Measurements from ENCODE around the gene BMAL2. TPM values are rescaled to one million over a fixed set of nuclear protein-coding genes. Genes with fewer than 3 reads are reported as not detected.

BMAL2 gene
- total RNA-seq, 4 donors from 2014 or later: 0.10 to 0.97 (median 0.30) TPM

- peaks cover 5 to 6% of the 10 kb centered on the region in 2 donors for H3K4me1 ChIP-seq
- H3K27me3 ChIP-seq: peaks cover 19 to 41% (median 24%) of the 10 kb centered on the region in 3 donors
- no peak for TF ChIP-seq CTCF (IDR thresholded peaks at IDR 0.05 in 4 of 5, conservative IDR thresholded peaks at IDR 0.05 in 1 of 5)
- no peak for TF ChIP-seq POLR2A (IDR thresholded peaks at IDR 0.05)
- in situ Hi-C loops (cut with MboI; ENCODE audit: low sequenced_read_pairs in 4 of 4) (no loop called here), intact Hi-C loops (cut with DNase I; ENCODE audit: low total_unique reads) (no loop called here)
- H3K4me3 ChIP-seq: no peak overlapping the region
- no peaks in the 10 kb centered on the region for H3K36me3 ChIP-seq
- H3K9me3 ChIP-seq: no peaks in the 10 kb centered on the region
- no peak overlapping the region for H3K27ac ChIP-seq
- DNase-seq (no peak), ATAC-seq (no peak)
These were observed 2.1 kb downstream of the BMAL2 start for GRCh38 chr12:27334721-27335082.

GRCh38 chr12:27335364-27336281 is 3.0 kb downstream of the BMAL2 start:
- TF ChIP-seq CTCF (IDR thresholded peaks at IDR 0.05 in 4 of 5, conservative IDR thresholded peaks at IDR 0.05 in 1 of 5) (no peak), POLR2A (IDR thresholded peaks at IDR 0.05) (no peak)
- H3K27me3 ChIP-seq: peaks cover 19 to 33% (median 24%) of the 10 kb centered on the region in 3 donors
- DNase-seq: no peak
- H3K9me3 ChIP-seq: no peaks in the 10 kb centered on the region
- H3K4me1 ChIP-seq: peaks cover 5 to 6% of the 10 kb centered on the region in 2 donors
- no peak for ATAC-seq
- H3K4me3 ChIP-seq: no peak overlapping the region
- intact Hi-C loops (cut with DNase I; ENCODE audit: low total_unique reads): no loop called here
- no peak overlapping the region for H3K27ac ChIP-seq
- in situ Hi-C loops (cut with MboI; ENCODE audit: low sequenced_read_pairs in 4 of 4): no loop called here
- H3K36me3 ChIP-seq: no peaks in the 10 kb centered on the region

DNA sequence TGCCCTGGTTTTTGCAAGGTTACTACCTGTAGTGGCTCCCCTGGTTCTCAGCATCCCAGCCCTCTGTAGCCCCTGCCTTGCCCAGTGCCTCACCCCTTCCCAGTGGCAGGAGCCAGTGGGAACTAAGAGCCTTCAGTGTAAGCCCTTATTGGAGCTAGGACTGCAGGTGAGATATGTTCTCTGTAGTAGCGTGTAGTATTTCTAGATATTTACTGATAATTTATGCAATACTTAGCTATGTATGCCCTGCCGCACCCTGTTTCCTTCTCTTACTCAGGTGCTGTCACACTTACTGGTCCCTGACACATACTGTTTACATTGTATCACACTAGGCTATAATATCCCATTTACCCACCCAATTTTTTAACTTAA is 3.6 kb downstream of the BMAL2 start:
- no peak for ATAC-seq
- no peaks in the 10 kb centered on the region for H3K9me3 ChIP-seq
- H3K4me1 ChIP-seq: peaks cover 5 to 6% of the 10 kb centered on the region in 2 donors
- no peak for TF ChIP-seq CTCF (IDR thresholded peaks at IDR 0.05 in 4 of 5, conservative IDR thresholded peaks at IDR 0.05 in 1 of 5)
- no peak for TF ChIP-seq POLR2A (IDR thresholded peaks at IDR 0.05)
- peaks cover 19 to 26% (median 24%) of the 10 kb centered on the region in 3 donors for H3K27me3 ChIP-seq
- intact Hi-C loops (cut with DNase I; ENCODE audit: low total_unique reads) (no loop called here), in situ Hi-C loops (cut with MboI; ENCODE audit: low sequenced_read_pairs in 4 of 4) (no loop called here)
- H3K36me3 ChIP-seq: no peaks in the 10 kb centered on the region
- no peak for DNase-seq
- H3K4me3 ChIP-seq: no peak overlapping the region
- H3K27ac ChIP-seq: no peak overlapping the region

DNA sequence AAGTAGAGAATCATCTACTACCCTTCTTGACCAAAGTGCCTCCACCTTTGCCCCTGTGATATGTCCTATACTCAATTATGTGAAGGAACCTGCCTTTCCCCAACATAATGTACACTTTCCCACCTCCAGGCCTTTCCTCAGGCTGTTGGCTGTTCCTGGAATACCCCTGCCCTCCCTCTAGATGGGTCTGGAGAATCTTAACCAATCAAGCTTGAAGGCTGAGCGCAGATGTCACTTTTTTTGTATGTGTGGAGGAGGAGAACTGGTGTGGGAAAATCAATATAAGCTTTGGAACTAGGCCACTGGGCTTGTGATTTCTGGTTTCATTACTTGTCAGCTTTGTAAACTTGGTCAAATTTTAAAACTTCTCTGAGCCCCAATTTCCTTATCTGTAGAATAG is 4.7 kb downstream of the BMAL2 start:
- H3K9me3 ChIP-seq: no peaks in the 10 kb centered on the region
- no peaks in the 10 kb centered on the region for H3K36me3 ChIP-seq
- no peak for TF ChIP-seq POLR2A (IDR thresholded peaks at IDR 0.05)
- no peak for TF ChIP-seq CTCF (IDR thresholded peaks at IDR 0.05 in 4 of 5, conservative IDR thresholded peaks at IDR 0.05 in 1 of 5)
- peaks cover 11 to 15% (median 13%) of the 10 kb centered on the region in 3 donors for H3K27me3 ChIP-seq
- ATAC-seq (no peak), DNase-seq (no peak)
- peaks cover 5 to 6% of the 10 kb centered on the region in 2 donors for H3K4me1 ChIP-seq
- H3K27ac ChIP-seq: no peak overlapping the region
- in situ Hi-C loops (cut with MboI; ENCODE audit: low sequenced_read_pairs in 4 of 4) (no loop called here), intact Hi-C loops (cut with DNase I; ENCODE audit: low total_unique reads) (no loop called here)
- no peak overlapping the region for H3K4me3 ChIP-seq

All from gastrocnemius medialis (tissue), 4 donors.